T-helper 2 cell treated with Interferon-gamma antibody and Interleukin-4, amounts not matched to agents 5 μg/mL and 100 μg/mL, for 36 hours (primary cell): ENCODE data around the gene CAPN11.

Experiments
- DNase-seq: peaks from one replicate; pipeline ENCODE4 v3.0.0; 2021; ENCODE audit warnings: low spot score
- H3K27ac Mint-ChIP-seq: one replicate; pipeline ENCODE4 v1.8.0; 2021; ENCODE audit warnings: mild to moderate bottlenecking, mixed read lengths
- H3K27me3 Mint-ChIP-seq: one replicate; pipeline ENCODE4 v1.8.0; 2021; ENCODE audit warnings: low read depth, mixed read lengths
- H3K36me3 Mint-ChIP-seq: one replicate; pipeline ENCODE4 v1.8.0; 2021; ENCODE audit warnings: low read depth, mixed read lengths
- H3K4me1 Mint-ChIP-seq: one replicate; pipeline ENCODE4 v1.8.0; 2021; ENCODE audit warnings: low read depth, mixed read lengths
- H3K4me3 Mint-ChIP-seq: one replicate; pipeline ENCODE4 v1.8.0; 2022; ENCODE audit warnings: mild to moderate bottlenecking, moderate library complexity, mixed read lengths
- H3K9me3 Mint-ChIP-seq: one replicate; pipeline ENCODE4 v1.8.0; 2021; ENCODE audit warnings: mixed read lengths

Gene CAPN11

DNA sequence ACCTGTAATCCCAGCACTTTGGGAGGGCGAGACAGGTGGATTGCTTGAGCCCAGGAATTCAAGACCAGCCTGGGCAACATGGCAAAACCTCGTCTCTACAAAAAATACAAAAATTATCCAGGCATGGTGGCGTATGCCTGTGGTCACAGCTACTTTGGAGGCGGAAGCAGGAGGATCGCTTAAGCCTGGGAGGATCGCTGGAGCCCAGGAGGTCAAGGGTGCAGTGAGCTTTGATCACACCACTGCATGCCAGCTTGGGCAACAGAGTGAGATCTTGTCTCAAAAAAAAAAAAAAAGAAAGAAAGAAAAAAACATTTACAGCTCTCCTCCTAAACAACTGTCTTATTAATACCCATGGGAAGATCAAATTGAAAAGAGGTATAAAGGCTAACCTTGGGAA, 49.3 kb downstream of the CAPN11 start:
- no peak overlapping the region for H3K27ac Mint-ChIP-seq

DNA sequence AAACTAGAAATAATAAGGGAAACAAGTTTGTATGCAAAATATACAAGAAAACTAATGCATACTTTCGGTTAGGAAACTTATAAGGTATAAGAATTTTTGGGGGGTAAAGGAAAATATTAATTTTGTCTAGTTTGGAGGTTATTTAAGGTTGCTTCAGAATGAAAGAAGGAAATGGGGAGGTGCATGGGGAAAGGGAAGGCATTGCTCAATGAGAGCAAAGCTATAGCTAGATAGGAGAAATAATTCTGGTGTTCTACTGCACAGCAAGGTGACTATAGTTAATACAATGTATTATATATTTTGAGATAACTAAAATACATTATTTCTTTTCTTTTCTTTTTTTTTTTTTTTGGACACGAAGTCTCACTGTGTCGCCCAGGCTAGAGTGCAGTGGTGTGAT, 52.7 kb downstream of the CAPN11 start:
- DNase-seq = no peak
- Mint-ChIP-seq H3K4me3 (no peak overlapping the region), H3K4me1 (no peaks in the 10 kb centered on the region), H3K9me3 (no peaks in the 10 kb centered on the region), H3K27me3 (peaks cover 9% of the 10 kb centered on the region), H3K36me3 (no peaks in the 10 kb centered on the region), H3K27ac (no peak overlapping the region)

More for the DNA sequence above, 49.3 kb downstream of the CAPN11 start:
- DNase-seq = no peak
- Mint-ChIP-seq H3K27me3 (peaks cover 9% of the 10 kb centered on the region), H3K9me3 (no peaks in the 10 kb centered on the region), H3K4me1 (no peaks in the 10 kb centered on the region), H3K4me3 (no peak overlapping the region), H3K36me3 (no peaks in the 10 kb centered on the region)

DNA sequence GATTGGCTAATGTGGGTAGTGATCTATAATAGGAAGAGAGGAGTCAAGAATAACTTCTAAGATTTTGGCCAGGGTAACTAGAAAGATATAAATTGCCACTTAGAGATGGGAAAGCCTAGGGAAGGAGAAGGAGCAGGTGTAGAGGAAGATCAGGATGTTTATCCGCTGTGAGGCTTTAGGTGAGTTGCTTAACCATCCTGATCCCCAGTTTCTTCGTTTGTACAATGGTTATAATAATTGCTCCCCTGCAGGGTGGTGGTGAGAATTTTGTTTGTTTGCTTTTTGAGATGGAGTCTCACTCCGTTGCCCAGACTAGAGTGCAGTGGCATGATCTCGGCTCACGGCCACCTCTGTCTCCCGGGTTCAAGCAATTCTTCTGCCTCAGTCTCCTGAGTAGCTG, 55.7 kb downstream of the CAPN11 start:
- Mint-ChIP-seq H3K27ac (no peak overlapping the region), H3K27me3 (peaks cover 9% of the 10 kb centered on the region), H3K9me3 (no peaks in the 10 kb centered on the region), H3K4me3 (no peak overlapping the region), H3K36me3 (no peaks in the 10 kb centered on the region), H3K4me1 (peaks cover 8% of the 10 kb centered on the region)
- no peak for DNase-seq

DNA sequence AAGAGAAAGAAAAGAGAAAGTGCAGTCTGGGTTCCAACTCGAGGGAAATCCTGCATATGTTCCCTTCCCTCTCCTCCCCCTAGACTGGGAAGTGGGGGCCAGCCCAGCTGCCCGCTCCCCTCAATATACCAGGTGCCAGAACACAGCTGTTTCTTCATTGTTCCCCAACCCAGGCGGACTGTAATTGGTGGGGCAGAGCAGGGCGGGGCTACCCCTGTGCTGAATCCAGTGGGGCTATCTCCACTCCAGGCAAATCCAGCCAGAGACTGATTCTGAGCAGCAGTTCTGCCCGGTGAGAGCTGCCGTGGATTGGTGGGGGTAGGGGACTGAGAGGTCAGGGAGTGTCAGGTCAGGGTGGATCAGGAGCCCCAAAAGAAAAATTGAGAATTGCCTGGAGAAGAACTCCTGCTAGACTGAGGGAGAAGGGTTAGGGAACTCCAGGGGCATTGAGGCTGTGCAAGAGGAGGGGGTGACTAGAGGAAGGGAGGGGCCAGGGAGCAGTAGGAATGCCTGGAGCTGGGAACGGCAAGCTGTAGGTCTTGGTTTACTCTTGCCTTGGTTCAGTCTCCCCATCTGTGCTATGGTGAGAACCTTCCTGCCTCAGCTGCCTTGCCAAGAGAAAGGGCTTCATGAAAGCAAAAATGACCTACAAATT, 58.2 kb downstream of the CAPN11 start, which contains the start of gene MYMX:
Gene MYMX, plus strand, starts transcription at position 250 of the 655 bp plus-strand sequence. CDS start 546 bp downstream, outside the sequence.
- DNase-seq = no peak
- Mint-ChIP-seq H3K36me3 (no peaks in the 10 kb centered on the region), H3K9me3 (no peaks in the 10 kb centered on the region), H3K27ac (no peak within 1 kb of the TSS), H3K4me1 (peaks cover 15% of the 10 kb centered on the region), H3K4me3 (no peak within 1 kb of the TSS), H3K27me3 (peaks cover 6% of the 10 kb centered on the region)

DNA sequence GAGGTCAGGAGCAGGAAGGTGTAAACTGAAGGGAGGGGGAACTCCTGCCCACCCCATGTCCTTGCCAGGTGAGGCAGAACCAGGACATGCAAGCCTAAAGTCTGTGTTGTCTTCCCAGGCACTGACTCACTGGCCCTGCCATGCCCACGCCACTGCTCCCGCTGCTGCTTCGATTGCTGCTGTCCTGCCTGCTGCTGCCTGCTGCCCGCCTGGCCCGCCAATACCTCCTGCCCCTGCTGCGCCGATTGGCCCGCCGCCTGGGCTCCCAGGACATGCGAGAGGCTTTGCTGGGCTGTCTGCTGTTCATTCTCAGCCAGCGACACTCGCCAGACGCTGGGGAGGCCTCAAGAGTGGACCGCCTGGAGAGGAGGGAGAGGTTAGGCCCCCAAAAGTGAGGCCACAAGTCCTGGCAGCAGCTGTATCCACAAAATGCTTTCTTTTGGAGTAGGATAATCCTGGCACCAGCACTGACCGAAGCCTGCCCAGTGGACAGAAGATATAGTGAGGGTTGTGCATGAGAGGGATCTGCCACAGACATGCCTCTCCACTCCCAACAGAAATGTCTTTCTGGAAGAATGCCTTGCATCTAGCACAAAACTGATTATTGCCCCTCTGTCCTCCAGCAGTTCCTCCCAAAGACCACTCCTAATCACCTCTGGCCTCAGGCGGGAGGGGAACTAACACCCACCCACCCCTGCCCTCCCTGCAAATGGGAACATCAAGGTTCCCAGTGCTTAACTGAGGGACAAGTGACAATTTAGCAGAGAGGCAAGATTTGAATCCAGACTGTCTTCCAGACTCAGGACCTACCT, 58.9 kb downstream of the CAPN11 start:
- DNase-seq = no peak
- Mint-ChIP-seq H3K4me1 (peaks cover 16% of the 10 kb centered on the region), H3K36me3 (no peaks in the 10 kb centered on the region), H3K27me3 (peaks cover 6% of the 10 kb centered on the region), H3K9me3 (no peaks in the 10 kb centered on the region), H3K27ac (no peak overlapping the region), H3K4me3 (no peak overlapping the region)

DNA sequence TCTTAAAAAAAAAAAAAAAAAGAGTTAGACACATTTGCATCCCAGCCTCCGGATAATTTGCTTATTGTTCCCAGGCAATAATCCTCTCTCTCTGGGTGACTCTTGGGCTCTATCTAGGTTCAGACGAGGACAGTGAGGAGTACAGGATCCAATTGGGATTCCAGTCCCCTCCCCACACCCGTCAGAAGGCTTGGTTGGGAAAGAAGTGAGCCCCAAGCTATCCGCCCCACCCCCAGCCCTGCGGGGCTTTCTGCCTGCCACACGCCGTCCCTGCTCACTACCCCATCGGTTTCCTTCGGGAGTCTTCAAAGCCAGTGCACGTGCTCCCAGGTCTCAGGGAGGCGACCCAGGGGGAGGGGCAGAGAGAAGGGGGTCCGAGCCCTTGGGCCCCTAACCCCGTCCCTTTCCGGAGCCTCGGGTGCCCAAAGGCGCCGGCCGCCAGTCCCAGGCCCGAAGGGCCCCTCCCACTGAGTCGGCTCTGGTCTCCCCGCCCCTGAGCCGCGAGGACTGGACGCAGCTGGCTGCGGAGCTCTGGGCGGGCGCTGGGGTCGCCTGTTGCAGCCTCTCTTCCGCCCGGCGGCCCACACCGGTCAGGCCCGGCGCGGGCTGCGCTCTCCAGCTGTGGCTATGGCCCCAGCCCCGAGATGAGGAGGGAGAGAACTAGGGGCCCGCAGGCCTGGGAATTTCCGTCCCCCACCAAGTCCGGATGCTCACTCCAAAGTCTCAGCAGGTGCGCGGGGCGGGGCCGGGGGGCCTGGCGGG, 60.6 kb downstream of the CAPN11 start:
- Mint-ChIP-seq H3K27ac (no peak overlapping the region), H3K4me3 (peak overlapping the region; percentile 34), H3K27me3 (peaks cover 6% of the 10 kb centered on the region), H3K9me3 (no peaks in the 10 kb centered on the region), H3K36me3 (no peaks in the 10 kb centered on the region), H3K4me1 (peaks cover 23% of the 10 kb centered on the region)
- peak; percentile 53 for DNase-seq

DNA sequence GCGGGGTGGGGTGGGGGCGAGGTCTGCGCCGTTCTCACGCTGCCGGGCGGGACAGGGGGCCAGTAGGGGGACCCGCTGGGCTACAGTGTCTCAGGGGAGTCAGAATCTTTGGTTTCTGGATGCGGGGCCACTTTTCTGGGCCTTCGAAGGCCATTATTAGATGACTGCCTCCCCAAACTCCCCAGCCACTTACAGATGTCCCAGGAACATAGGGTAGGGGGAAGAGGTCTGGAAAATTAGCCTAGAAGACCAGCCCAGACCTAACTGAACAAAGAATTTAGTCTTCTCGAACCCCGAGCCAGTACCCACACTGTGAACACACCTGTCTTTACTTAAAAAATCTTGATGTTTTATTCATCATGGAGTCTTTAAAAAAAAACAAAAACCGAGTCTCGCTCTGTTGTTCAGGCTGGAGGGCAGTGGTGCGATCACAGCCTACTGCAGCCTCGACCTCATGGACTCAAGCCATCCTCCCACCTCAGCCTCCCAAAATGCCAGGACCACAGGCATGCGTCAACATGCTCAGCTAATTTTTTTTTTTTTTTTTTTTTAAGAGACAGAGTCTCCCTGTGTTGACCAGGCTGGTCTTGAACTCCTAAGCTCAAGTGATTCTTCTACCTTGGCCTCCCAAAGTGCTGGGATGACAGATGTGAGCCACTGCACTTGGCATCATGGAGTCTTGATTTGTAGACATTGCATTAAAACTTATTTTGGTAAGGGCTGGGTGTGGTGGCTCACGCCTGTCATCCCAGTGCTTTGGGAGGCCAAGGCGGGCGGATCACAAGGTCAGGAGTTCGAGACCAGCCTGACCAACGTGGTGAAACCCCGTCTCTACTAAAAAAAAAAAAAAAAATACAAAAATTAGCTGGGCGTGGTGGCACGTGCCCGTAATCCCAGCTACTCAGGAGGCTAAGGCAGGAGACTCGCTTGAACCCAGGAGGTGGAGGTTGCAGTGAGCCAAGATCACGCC, 61.5 kb downstream of the CAPN11 start:
- H3K4me3 Mint-ChIP-seq = no peak overlapping the region

DNA sequence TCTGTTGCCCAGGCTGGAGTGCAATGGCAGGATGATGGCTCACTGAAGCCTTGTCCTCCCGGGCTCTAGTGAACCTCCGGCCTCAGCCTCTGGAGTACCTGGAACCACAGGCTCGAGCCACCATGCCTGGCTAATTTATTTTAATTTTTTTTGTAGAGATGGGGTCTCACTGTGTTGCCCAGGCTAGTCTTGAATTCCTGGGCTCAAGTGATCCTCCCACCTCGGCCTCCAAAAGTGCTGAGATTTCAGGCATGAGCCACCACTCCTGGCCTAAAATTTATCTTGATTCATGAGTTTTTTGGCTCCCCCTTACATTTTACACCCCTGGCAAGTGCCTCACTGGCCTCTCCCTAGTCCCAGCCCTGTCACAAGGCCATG, 62.3 kb downstream of the CAPN11 start:
- Mint-ChIP-seq H3K4me3 (no peak overlapping the region), H3K9me3 (no peaks in the 10 kb centered on the region), H3K4me1 (peaks cover 36% of the 10 kb centered on the region), H3K36me3 (no peaks in the 10 kb centered on the region), H3K27ac (peak overlapping the region; percentile 38), H3K27me3 (peaks cover 6% of the 10 kb centered on the region)
- no peak for DNase-seq

More for the DNA sequence above, 61.5 kb downstream of the CAPN11 start:
- H3K27ac Mint-ChIP-seq = no peak overlapping the region
- H3K36me3 Mint-ChIP-seq = no peaks in the 10 kb centered on the region
- H3K27me3 Mint-ChIP-seq = peaks cover 6% of the 10 kb centered on the region
- DNase-seq = no peak
- H3K9me3 Mint-ChIP-seq = no peaks in the 10 kb centered on the region
- peaks cover 32% of the 10 kb centered on the region for H3K4me1 Mint-ChIP-seq

DNA sequence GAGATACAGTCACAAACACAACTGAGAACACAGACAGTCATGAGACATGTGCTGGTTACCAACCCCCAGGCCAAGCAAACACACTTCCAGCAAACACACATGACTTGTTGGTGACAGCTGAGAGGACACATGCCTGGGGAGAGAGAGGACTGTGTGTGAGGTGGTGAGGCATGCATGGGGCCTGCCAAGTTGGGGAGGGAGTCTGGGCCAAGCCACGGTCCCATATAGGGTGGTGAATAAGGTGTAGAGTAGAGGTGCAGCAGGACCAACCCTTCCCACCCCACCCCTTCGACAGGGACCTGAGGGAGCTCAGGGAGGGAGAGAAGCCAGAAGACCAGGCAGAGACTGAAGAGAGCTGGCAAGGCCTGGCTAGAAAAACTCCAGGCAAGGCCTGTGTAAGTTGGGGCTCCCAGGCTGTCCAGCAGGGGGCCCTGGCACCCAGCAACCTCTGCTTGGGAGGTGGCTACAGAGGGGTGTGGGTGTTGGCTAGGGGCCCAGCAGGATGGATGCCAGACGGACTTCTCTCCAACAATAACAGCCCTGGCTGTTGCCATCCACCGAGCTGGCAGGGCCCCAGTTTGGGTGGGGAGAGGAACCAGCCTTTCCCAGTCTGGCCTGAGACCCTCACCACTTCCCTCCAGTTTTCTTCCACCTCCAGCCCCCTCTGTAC, 62.8 kb downstream of the CAPN11 start:
- H3K9me3 Mint-ChIP-seq = no peaks in the 10 kb centered on the region
- H3K36me3 Mint-ChIP-seq = no peaks in the 10 kb centered on the region
- peak; percentile 77 for DNase-seq
- H3K27ac Mint-ChIP-seq = peak overlapping the region; percentile 38
- peaks cover 6% of the 10 kb centered on the region for H3K27me3 Mint-ChIP-seq
- peak overlapping the region; percentile 12 for H3K4me3 Mint-ChIP-seq
- peaks cover 36% of the 10 kb centered on the region for H3K4me1 Mint-ChIP-seq

DNA sequence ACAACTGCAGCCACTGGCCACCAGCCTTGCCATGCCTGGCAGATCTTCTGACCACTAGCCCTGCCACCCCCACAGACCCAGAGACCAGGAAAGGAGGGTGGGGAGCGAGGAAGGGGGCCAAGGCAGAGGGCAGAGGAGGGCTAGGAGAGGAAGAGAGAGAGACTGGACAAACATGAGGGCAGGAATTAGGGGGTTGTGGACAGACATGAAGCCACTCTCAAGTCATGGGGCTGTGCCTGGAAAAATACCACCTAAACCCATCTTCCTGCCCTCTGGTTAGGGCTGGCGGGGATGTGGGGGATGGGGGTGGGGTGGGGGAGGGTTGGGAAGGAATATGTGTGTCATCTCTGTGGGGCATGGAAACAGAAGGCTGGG, 63.3 kb downstream of the CAPN11 start:
- H3K4me3 Mint-ChIP-seq = peak overlapping the region; percentile 12
- peaks cover 36% of the 10 kb centered on the region for H3K4me1 Mint-ChIP-seq
- no peaks in the 10 kb centered on the region for H3K36me3 Mint-ChIP-seq
- peaks cover 6% of the 10 kb centered on the region for H3K27me3 Mint-ChIP-seq
- no peak for DNase-seq
- no peaks in the 10 kb centered on the region for H3K9me3 Mint-ChIP-seq
- H3K27ac Mint-ChIP-seq = no peak overlapping the region

DNA sequence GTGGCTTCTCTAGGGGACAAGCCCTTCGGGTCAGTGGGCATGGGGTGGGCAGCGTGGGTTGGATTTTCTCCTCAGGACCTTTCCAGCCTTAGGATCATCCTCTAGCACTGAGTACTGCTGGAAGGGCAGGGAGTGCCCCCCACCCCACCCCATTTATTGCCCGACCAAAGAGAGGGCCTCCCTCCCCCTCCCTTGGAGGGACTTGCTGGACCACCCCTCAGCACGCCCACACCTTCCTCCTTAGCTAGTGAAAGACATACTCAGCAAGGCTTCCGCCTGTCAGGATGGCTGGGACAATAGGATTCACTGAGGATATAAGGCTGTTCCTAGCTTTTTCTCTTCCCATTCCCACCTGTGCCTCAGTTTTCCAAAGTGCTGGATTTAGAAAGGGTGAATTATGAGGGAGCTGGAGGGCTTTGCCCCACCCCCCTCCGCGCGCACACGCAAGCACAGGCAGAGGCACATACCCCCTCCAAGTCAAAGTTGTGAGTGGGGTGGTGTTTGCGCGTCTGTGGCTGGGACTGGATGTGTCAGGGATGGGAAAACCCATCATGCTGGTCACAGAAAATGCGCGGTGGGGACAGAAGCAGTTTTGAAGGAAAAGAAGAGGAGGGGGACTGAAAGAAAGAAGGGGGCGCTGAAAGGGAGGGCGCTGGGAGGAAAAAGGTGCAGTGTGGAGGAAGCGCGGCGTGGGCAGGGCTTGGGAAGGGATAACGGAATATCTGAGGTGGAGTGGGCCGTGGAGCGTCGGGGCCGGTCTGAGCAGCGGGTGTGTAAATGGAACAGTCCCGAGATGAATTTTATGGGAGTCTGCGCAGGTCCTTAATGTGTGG, 64.1 kb downstream of the CAPN11 start:
- H3K9me3 Mint-ChIP-seq = no peaks in the 10 kb centered on the region
- H3K27me3 Mint-ChIP-seq = peaks cover 6% of the 10 kb centered on the region
- no peak for DNase-seq
- peaks cover 36% of the 10 kb centered on the region for H3K4me1 Mint-ChIP-seq
- no peaks in the 10 kb centered on the region for H3K36me3 Mint-ChIP-seq
- peak overlapping the region; percentile 77 for H3K27ac Mint-ChIP-seq
- H3K4me3 Mint-ChIP-seq = peak overlapping the region; percentile 82

DNA sequence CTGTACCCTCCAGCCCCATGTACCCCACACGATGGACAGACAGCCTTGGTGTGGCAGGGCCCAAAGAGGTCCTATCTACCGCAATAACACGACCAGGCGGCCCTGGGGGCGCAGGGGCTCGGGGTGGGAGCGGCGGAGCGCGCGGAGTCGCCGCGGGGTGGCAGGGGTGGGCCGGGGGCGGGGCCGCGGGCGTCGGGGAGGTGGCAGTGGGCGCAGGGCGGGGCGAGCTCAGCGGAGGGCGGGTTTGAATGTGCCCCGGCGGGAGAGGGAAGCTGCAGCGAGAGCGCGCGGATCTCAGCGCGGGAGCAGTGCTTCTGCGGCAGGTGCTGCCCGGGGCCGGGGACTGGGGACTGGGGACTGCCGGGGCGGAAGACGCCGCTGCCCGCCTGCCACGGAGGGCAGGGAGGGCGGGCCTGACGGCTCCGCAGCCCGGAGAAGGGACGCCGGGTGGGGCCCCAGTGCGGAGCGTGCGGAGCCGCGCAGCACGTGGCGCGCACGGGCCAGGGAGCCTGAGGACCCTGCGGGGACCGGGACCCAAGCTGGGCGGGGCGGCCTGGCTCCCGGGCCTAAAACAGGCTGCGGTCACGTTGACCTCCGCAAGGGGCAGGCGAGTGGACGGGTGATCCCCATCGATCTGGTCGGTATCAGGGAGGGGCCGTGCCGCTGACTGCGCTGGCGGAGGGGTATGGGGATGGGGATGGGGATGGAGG, 64.9 kb downstream of the CAPN11 start, which contains the start of gene SLC29A1:
Gene SLC29A1, plus strand, starts transcription at position 277 of the 710 bp plus-strand sequence. CDS start 3,719 bp downstream, outside the sequence.
- Mint-ChIP-seq H3K4me3 (peak within 1 kb of the TSS; percentile 86), H3K27ac (peak within 1 kb of the TSS; percentile 77), H3K9me3 (no peaks in the 10 kb centered on the region), H3K27me3 (peaks cover under 1% of the 10 kb centered on the region), H3K36me3 (no peaks in the 10 kb centered on the region), H3K4me1 (peaks cover 31% of the 10 kb centered on the region)
- DNase-seq = peak; percentile 77
